GM20431 (cell line): Measurements from ENCODE around the gene DOC2B.
"Not testable (repeated sequence)": the region's sequence is repeated elsewhere in the genome, so short reads cannot be mapped to it uniquely, and the experiment has no call there.

Source experiments
- in situ Hi-C: fragments of 300-500 bp; cut with MseI, MboI; formaldehyde crosslinking; loops from one replicate; pipeline ENCODE4 v1.15.0; 2020; ENCODE audit warnings: low sequenced_read_pairs; ENCODE audit not compliant: unreplicated experiment

The DOC2B gene

DNA sequence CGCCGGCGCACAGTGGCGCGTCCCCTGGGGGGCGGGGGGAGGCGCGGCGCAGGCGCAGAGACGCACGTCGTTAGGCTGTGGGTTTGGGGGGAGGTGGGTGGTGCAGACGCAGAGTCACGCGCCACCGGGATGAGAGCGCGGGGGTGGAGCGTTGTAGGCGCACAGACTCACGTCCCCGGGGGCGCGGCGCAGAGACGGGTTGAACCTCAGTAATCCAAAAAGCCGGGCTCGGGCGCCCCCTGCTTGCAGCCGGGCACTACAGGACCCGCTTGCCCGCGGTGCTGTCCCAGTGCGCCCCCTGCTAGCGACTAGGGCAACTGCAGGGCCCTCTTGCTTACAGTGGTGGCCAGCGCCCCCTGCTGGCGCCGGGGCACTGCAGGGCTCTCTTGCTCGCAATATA is 47.5 kb downstream of the DOC2B start:
- in situ Hi-C loops = not testable (repeated sequence)

DNA sequence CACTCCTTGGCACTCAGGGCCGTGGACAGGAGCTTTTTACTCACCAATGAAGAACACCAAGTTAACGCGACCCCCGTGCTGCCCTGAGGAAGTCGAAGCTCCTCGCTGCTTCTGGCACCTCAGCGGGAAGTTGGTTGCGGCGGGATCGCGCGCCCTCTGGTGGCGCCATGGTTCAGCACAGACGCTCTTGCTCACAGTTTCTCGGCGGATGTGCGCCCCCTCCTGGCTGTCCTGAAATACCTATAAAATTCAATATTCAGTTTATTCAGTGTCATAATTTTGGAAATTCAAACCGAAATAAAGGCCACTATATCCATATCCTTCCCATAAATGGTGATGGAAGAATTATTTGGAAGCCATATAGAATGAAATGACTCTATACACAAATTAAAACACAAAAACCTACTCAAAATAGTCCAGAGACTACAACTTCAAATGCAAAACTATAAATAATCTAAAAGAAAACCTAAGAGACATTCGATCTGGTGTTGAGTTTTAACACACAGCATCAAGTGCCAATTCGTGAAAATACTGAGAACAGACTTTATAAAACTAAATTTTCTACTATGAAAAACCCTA is 63.0 kb downstream of the DOC2B start:
- in situ Hi-C loops = not testable (repeated sequence)

DNA sequence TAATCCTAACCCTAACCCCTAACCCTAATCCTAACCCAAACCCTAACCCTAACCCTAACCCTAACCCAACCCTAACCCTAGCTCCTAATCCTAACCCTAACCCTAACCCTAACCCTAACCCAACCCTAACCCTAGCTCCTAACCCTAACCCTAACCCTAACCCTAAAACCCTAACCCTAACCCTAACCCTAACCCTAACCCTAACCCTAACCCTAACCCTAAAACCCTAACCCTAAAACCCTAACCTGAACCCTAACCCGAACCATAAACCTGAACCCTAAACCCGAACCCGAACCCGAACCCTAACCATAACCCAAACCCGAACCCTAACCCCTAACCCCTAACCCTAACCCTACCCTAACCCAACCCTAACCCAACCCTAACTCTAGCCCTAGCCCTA is 68.3 kb downstream of the DOC2B start:
- in situ Hi-C loops = not testable (repeated sequence)
